ENCODE data around the gene RPP25L.
A peak's percentile ranks its signal among the peaks of the same experiment; 100 is the strongest.

The RPP25L gene

DNA sequence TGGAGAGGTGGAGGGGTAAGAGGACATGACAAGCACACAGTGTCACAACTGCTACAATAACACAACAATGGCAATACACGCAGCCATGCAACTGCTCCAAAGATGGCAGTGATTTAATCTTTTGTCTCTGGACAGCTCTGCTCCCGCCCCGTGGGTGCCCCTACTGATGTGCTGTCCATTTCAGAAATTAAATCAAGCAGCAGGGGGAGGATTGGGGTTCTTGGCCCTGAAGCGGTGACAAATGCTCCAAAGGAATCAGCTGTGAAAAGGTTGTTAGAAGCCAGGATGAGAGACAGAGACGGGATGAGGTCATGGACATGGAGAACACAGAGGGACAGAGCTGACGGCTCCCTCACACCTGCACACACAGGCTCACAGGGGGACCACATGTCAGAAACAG, 44.9 kb downstream of the RPP25L start:
- no peak overlapping the region for H3K4me3 ChIP-seq (replicated peaks; ENCODE audit: low read depth, low read length)
- no peak for DNase-seq (ENCODE audit: low read depth)
- TF ChIP-seq, protein P1, sequence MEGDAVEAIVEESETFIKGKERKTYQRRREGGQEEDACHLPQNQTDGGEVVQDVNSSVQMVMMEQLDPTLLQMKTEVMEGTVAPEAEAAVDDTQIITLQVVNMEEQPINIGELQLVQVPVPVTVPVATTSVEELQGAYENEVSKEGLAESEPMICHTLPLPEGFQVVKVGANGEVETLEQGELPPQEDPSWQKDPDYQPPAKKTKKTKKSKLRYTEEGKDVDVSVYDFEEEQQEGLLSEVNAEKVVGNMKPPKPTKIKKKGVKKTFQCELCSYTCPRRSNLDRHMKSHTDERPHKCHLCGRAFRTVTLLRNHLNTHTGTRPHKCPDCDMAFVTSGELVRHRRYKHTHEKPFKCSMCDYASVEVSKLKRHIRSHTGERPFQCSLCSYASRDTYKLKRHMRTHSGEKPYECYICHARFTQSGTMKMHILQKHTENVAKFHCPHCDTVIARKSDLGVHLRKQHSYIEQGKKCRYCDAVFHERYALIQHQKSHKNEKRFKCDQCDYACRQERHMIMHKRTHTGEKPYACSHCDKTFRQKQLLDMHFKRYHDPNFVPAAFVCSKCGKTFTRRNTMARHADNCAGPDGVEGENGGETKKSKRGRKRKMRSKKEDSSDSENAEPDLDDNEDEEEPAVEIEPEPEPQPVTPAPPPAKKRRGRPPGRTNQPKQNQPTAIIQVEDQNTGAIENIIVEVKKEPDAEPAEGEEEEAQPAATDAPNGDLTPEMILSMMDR (IDR thresholded peaks at IDR 0.05; ENCODE audit: low read length, missing control alignments): no peak

DNA sequence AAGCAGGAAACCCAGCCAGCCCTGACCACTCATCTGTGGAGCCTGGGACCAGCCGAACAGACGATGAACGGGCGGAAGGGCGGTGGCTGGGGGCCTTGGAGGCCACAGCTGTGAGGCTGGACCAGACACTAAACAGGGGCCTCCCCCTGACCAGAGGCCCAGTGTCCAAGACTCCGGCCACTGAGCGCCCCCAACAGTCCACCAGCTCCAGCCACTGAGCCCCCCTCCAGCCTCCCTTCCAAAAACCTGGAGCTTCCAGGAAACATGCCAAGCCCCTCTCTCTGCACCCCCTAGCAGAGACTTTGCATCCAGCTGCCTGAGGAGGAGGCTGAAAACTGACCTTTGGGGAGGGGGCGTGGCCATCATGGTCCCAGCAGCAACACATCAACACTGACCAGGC, 45.6 kb downstream of the RPP25L start:
- no peak overlapping the region for H3K4me3 ChIP-seq (replicated peaks; ENCODE audit: low read depth, low read length)
- TF ChIP-seq, protein P1 (IDR thresholded peaks at IDR 0.05; ENCODE audit: low read length, missing control alignments): no peak
- DNase-seq (ENCODE audit: low read depth): no peak

DNA sequence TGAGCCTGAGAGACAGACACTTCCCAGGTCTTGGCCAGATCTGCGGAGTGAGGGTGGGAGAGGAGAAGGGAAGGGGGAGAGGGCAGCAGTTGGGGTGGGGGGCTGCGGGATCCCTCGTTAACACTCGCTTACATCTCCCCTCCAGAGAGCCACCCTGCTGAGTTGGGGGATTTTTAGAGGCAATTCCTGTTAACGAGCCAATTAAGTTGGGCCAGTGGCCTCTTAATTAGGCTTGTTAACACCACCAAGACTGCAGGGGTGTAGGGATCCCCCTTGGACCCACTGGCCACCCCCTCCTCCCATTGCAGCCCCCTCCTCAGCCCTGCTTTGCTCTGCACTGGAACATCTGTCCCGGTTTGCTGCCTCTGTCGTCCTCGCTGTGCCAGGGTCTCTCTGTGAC, 46.0 kb downstream of the RPP25L start:
- DNase-seq (ENCODE audit: low read depth): no peak
- TF ChIP-seq, protein P1 (IDR thresholded peaks at IDR 0.05; ENCODE audit: low read length, missing control alignments): no peak
- no peak overlapping the region for H3K4me3 ChIP-seq (replicated peaks; ENCODE audit: low read depth, low read length)

DNA sequence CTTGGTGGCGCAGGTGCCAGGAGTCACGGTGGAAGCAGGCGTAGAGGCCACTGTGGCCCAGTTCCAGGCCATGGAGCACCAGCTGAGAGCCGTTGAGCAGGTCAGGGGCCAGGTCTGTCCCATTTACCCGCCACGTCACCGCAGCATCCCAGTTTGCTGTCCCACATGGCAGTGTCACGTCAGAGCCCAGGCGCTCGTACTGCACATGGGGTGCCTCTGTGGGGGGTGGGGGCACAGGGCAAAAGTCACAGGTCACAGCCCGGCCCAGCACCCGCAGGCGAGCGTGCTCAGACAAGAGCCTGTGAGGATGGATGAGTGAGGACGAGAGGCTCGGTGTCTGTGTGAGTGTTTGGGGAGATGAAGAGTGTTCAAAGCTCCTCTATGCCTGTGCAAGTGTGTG, 47.3 kb downstream of the RPP25L start:
- no peak for DNase-seq (ENCODE audit: low read depth)
- H3K4me3 ChIP-seq (replicated peaks; ENCODE audit: low read depth, low read length): no peak overlapping the region
- TF ChIP-seq, protein P1 (IDR thresholded peaks at IDR 0.05; ENCODE audit: low read length, missing control alignments): no peak

DNA sequence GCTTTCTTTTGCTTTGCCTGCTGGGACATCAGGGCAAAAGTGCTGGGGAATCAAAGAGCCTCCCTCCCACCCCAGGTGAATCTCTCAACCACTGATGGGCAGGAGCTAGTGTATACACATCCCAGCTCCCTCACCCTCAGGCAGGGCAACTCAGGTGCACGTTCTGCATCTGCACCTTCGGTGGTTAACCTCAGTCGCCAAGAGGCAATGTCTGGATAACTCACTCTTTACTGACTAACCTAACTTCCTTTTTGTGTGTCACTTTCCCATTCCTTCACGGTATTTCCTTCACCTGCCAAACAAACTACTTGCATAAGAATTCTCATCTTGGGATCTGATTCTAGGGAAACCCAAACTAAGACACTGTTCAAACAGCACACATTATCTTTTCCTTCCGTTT, 48.6 kb downstream of the RPP25L start:
- TF ChIP-seq, protein P1 (IDR thresholded peaks at IDR 0.05; ENCODE audit: low read length, missing control alignments): no peak
- H3K4me3 ChIP-seq (replicated peaks; ENCODE audit: low read depth, low read length): no peak overlapping the region
- DNase-seq (ENCODE audit: low read depth): no peak

DNA sequence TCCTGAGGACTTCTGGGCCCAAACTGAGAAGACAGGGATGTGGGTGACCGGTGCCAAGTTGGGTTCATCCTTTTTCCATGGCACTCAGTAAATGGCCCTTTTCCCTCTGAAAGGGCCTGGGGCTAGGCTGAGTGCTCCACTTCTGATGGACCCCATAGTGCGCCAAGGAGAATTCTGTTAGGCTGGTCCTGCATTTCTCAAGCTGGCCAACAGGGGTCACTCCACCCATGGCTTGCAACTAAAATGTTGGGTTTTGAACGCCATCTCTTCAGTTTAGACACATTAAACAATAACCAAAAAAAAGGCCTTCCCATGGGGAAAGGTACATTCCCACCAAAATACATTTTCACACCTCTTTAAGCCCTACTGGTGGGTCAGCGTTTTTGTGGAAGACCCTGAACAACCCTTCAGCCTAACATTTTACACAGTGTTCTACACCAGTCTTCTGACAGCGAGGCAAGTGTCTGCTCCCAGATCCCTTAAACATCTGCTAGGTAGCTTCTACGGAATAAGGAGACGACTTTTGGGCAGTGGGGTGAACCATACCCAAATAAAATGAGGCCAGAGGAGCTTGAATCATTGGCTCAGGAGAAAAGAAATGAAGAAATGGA, 49.7 kb downstream of the RPP25L start:
- H3K4me3 ChIP-seq (replicated peaks; ENCODE audit: low read depth, low read length): no peak overlapping the region
- TF ChIP-seq, protein P1 (IDR thresholded peaks at IDR 0.05; ENCODE audit: low read length, missing control alignments): peak; percentile 55
- DNase-seq (ENCODE audit: low read depth): no peak

DNA sequence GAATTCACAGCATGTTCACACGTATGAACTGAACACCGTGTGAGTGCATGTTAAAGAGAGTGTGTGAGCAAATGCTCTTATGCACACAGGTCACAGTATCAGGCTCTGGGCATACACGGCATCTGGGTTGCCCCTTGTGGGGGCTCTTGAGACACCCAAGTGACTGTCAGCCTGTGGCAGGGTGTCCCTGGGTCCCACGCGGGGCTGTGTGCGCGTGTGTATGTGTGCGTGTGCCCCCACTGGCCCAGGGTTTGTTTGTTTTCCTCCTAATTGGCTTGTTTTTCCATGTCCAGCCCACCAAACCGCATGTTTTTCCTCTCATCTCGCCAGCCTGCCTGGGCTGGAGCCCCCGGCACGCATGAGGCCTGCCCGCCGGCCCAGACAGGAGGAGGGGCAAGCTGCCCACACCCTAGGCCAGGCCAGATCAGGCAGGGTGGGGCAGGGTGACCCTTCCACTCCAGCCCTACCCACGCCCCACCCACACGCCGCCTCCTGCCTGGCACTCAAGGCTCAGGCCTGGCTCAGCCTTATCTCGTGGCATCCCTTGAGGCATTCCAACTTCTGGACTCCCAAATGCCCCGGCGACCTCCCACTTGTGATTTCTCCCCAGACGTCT, 51.2 kb downstream of the RPP25L start:
- DNase-seq (ENCODE audit: low read depth): no peak
- H3K4me3 ChIP-seq (replicated peaks; ENCODE audit: low read depth, low read length): no peak overlapping the region
- TF ChIP-seq, protein P1 (IDR thresholded peaks at IDR 0.05; ENCODE audit: low read length, missing control alignments): no peak
